Brain microvascular endothelial cell (primary cell): ENCODE results near the gene PGA4.
"Not testable (repeated sequence)": the region's sequence is repeated elsewhere in the genome, so short reads cannot be mapped to it uniquely, and the experiment has no call there.

Experiments
- DNase-seq: peaks from one replicate; pipeline ENCODE4 v3.0.0-alpha.2; 2020
- H3K27ac ChIP-seq: fragments of 250-450 bp; sonication (Bioruptor Pico); 2 replicates; pipeline ENCODE4 v1.5.1; 2020; ENCODE audit warnings: mild to moderate bottlenecking, moderate library complexity
- H3K27me3 ChIP-seq: fragments of 250-450 bp; sonication (Bioruptor Pico); replicated peaks from 2 replicates; pipeline ENCODE4 v1.5.1; 2020; ENCODE audit warnings: mild to moderate bottlenecking
- H3K36me3 ChIP-seq: fragments of 250-450 bp; sonication (Bioruptor Pico); replicated peaks from 2 replicates; pipeline ENCODE4 v1.5.1; 2020; ENCODE audit warnings: mild to moderate bottlenecking
- H3K4me3 ChIP-seq: 2 replicates; pipeline ENCODE4 v1.5.1; 2011; ENCODE audit warnings: low read depth, mild to moderate bottlenecking, control low read depth, low read length, moderate library complexity
- in situ Hi-C: cut with HindIII; loops from 2 replicates; pipeline ENCODE4 v1.10.0; 2017; ENCODE audit warnings: low sequenced_read_pairs, low pct_ligation_motif_present

PGA4 gene

DNA sequence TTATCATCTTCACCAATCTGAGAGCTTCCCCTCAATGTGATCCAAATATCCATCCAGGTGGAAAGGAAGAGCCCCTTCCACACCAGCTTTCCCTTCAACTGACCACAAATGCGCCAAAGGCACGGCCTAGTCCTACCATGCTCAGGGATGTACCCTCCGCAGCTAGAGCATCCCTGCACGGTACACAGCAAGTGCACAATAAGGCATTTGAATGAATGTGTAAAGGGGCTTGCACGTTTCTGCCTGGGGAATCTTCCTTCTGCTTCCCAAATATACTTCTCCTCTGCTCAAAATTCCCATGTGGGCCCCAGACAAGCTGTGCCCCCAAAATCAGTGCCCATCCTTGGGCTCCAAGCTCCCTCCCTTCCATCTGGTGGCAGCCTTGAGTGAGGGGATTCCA lies 3.1 kb upstream of the PGA4 start:
- H3K4me3 ChIP-seq, H3K36me3 ChIP-seq, H3K27ac ChIP-seq, H3K27me3 ChIP-seq, in situ Hi-C loops, DNase-seq: not testable (repeated sequence)

DNA sequence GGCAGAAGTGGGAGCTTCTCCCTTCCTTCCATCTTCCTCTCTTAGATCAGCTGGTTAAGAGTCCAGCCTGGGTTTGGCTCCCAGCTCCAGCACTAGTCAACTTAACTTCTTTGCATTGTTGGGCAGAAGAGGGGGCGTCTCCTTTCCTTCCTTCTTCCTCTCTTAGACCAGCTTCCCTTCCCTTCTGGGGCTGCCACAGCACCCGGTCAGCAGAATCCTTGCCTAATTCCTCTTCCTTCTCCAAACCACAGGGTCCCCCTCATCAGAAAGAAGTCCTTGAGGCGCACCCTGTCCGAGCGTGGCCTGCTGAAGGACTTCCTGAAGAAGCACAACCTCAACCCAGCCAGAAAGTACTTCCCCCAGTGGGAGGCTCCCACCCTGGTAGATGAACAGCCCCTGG lies 545 bp downstream of the PGA4 start:
- H3K27ac ChIP-seq, in situ Hi-C loops, DNase-seq, H3K4me3 ChIP-seq, H3K36me3 ChIP-seq, H3K27me3 ChIP-seq: not testable (repeated sequence)

DNA sequence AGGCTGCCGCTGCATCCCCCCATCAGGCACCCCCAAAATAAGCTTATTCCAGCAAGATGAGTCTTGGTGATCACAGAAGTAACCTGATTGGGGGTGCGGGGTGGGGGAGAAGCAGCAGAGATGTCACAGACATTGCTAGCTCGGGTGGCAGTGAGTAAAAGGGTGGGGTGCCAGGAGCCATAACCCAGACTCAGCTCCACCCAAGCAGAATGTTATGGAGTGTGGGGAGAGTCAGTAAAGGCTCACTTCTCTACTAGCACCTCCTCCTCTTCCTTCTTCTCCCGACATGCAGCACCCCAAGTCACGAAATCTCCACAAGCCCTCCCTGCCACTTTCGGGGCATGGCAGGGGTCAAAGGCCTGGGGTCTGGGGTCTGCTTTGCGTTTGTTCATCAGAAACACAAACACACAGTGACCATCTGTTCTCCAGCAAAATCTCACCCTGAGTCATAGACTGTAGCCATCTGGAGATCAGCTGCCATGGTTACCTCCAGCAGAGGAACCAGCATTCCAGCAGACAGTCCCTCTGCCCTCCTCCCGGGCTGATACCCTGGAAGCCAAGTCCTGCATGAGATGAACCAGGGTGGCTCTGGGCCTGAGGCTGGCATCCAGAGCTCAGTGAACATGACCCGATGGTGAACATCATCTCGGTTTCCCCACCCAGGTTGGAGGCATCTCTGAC lies 4.5 kb downstream of the PGA4 start:
- H3K4me3 ChIP-seq, H3K27ac ChIP-seq, H3K36me3 ChIP-seq, H3K27me3 ChIP-seq, in situ Hi-C loops, DNase-seq: not testable (repeated sequence)

DNA sequence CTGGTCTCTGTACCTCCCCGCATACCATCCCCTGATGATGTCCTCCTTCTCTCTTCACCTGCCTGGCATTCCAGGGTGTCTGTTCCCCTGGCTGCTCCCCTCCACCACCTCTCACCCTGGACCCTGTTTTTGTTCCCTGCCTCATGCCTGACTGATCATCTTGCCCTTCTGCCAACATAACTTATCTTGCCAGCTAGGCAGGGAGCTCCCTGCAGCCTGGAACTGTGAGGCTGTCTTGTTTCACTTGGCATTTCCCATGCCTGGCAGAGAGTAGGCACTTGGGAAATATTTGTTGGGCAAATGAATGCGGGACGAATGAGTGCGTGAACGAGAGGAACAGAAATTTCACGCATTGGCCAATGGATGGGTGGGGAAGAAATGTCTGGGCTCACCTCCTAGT lies 7.3 kb downstream of the PGA4 start:
- H3K36me3 ChIP-seq, DNase-seq, H3K4me3 ChIP-seq, H3K27me3 ChIP-seq, in situ Hi-C loops, H3K27ac ChIP-seq: not testable (repeated sequence)

DNA sequence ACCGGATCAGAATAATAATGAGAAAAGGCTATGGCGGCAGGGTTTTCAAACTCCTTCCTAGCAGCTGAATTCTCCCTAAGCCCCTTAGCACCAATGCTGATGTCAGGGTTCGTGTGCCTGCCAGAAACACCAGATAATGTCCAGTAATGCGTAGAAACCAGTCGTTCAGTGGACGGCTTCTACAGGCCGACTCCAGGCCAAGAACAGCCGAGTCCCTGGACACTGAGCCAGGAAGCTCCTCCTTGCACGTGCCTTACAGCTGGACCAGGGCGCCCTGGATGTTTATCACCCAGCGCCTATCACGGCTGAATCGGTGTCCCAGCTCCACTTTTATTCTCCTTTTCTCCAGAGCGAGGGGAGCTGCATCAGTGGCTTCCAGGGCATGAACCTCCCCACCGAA lies 8.9 kb downstream of the PGA4 start:
- DNase-seq, H3K36me3 ChIP-seq, H3K27me3 ChIP-seq, in situ Hi-C loops, H3K27ac ChIP-seq, H3K4me3 ChIP-seq: not testable (repeated sequence)

DNA sequence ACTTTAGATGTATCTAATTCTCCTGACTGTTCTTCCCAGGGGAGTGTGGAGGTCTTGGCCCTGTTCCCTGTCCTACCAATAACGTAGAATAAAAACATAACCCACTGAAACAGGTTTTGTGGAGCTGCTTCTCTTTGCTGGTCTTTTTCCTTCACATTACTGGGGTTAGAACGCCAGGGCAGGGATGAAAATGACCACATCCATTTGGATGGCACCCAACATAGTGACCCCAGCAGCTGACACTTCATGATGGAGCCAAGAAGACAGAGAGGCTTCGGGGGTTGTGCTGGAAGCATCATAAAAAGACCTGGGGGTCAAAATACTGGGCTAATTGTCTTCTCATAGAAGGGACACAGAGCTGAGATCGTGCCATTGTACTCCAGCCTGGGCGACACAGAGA lies 9.4 kb downstream of the PGA4 start:
- in situ Hi-C loops, H3K27me3 ChIP-seq, H3K27ac ChIP-seq, DNase-seq, H3K36me3 ChIP-seq, H3K4me3 ChIP-seq: not testable (repeated sequence)

DNA sequence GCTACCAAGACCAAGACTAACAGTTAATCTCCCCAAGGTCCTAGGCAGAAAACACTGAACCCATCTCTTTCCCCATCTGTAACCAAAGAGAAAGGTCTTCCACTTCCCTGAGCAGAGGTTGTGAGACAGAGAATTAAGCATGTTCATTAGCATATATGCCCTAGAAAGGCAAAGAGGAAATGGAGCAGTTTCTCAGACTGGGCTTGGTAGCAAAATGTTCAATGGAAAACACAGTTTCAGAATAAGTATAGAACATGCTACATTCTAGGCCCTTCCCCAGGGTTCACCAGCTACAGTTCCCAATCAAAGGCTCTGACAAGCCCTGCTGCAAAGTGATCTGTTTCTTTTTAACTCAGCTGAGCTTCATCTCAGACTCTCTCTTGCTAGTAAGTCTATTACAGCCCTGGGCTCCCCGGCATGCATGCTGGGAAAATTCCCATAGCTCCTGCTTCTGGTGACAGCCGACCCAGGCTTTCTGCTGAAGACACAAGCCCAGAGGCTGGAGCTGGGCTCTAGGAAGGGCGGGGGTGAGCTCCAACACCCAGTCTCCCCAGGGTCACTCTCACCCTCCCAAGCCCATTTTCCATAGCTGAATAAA lies 10.5 kb downstream of the PGA4 start:
- in situ Hi-C loops: not testable (repeated sequence)

DNA sequence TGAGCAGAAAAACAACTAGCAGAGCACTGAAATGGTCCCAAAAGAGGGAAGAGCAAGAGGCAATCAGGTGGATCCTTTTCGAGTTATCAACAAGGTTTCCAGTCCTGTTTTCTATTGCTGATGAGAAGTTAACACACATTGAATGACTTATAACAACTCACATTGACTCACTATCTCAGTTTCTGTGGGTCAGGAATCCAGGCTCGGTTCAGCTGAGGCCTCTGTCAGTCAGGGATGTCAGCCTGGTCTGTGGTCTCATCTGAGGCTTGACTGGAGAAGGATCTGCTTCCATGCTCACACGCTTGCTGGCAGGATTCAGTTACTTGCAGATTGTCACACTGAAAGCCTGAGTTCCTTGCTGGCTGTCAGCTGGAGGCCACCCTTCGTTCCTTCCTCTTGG lies 15.0 kb downstream of the PGA4 start:
- in situ Hi-C loops, H3K27me3 ChIP-seq, H3K27ac ChIP-seq, H3K36me3 ChIP-seq, DNase-seq, H3K4me3 ChIP-seq: not testable (repeated sequence)

More for the DNA sequence above, 10.5 kb downstream of the PGA4 start:
- not testable (repeated sequence) for H3K27ac ChIP-seq, H3K4me3 ChIP-seq, DNase-seq, H3K36me3 ChIP-seq, H3K27me3 ChIP-seq

DNA sequence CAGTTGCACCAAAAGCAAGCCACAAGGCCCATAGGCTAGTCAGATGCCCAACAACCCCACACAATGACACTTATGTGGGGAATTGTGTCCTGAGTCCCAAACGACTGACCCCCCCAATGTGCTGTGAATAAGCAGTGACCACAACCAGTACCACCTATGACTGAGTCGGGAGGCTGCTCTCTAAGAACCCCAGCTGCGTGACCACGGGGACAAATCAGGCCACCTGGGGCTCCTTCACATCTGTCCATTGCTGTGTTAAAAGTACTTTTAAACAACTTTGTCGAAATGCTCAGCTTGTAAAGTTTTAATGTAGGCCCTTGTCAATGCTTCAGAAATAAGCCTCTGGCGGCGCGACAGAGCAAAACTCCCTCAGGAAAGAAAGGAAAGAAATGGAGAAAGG lies 18.1 kb downstream of the PGA4 start:
- H3K27ac ChIP-seq, H3K27me3 ChIP-seq, H3K4me3 ChIP-seq, H3K36me3 ChIP-seq, DNase-seq, in situ Hi-C loops: not testable (repeated sequence)

DNA sequence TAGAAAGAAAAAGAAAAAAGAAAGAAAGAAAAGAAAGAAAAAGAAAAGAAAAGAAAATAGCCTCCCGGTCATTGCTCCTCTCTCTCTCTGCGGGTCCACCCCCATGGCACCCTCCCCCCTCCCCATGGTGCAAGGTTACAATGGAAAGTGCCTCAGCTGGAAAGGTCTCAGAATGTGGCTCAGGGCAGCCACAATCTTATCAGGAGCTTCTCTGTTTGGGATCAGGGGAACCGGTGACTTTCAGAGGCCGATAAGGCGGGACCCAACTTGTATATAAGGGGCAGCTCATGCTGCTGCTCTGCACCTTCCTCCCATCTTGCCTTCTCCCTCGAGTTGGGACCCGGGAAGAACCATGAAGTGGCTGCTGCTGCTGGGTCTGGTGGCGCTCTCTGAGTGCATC lies 18.7 kb downstream of the PGA4 start, which contains the start of gene PGA5:
PGA5 (plus strand) TSS at position 301 of the 400 bp plus-strand sequence; CDS start at position 353, 52 bp downstream.
- H3K27me3 ChIP-seq, H3K27ac ChIP-seq, DNase-seq, in situ Hi-C loops, H3K36me3 ChIP-seq, H3K4me3 ChIP-seq: not testable (repeated sequence)

DNA sequence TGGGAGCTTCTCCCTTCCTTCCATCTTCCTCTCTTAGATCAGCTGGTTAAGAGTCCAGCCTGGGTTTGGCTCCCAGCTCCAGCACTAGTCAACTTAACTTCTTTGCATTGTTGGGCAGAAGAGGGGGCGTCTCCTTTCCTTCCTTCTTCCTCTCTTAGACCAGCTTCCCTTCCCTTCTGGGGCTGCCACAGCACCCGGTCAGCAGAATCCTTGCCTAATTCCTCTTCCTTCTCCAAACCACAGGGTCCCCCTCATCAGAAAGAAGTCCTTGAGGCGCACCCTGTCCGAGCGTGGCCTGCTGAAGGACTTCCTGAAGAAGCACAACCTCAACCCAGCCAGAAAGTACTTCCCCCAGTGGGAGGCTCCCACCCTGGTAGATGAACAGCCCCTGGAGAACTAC lies 19.4 kb downstream of the PGA4 start:
- H3K27me3 ChIP-seq, H3K36me3 ChIP-seq, H3K4me3 ChIP-seq, in situ Hi-C loops, DNase-seq, H3K27ac ChIP-seq: not testable (repeated sequence)

DNA sequence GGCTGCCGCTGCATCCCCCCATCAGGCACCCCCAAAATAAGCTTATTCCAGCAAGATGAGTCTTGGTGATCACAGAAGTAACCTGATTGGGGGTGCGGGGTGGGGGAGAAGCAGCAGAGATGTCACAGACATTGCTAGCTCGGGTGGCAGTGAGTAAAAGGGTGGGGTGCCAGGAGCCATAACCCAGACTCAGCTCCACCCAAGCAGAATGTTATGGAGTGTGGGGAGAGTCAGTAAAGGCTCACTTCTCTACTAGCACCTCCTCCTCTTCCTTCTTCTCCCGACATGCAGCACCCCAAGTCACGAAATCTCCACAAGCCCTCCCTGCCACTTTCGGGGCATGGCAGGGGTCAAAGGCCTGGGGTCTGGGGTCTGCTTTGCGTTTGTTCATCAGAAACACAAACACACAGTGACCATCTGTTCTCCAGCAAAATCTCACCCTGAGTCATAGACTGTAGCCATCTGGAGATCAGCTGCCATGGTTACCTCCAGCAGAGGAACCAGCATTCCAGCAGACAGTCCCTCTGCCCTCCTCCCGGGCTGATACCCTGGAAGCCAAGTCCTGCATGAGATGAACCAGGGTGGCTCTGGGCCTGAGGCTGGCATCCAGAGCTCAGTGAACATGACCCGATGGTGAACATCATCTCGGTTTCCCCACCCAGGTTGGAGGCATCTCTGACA lies 23.3 kb downstream of the PGA4 start:
- H3K4me3 ChIP-seq, H3K36me3 ChIP-seq, DNase-seq, H3K27ac ChIP-seq, H3K27me3 ChIP-seq, in situ Hi-C loops: not testable (repeated sequence)

DNA sequence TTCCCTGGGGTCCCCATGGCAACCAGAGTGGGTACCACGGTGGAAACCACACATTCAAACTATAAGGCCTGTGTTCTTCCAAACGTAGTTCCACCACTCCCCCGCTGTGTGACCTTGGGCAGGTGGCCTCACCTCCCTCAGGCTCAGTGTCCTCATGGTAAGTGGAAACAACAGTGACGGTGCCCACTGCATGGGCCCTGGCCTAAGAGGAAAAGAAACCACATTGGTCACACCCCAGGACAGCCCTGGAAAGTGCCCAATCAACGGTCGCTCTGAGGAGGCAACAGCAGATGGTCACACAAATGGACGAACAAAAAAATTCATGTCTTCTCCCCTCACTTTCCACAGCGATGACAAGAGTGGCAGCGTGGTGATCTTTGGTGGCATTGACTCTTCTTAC lies 25.9 kb downstream of the PGA4 start:
- H3K4me3 ChIP-seq, DNase-seq, in situ Hi-C loops, H3K36me3 ChIP-seq, H3K27me3 ChIP-seq, H3K27ac ChIP-seq: not testable (repeated sequence)

DNA sequence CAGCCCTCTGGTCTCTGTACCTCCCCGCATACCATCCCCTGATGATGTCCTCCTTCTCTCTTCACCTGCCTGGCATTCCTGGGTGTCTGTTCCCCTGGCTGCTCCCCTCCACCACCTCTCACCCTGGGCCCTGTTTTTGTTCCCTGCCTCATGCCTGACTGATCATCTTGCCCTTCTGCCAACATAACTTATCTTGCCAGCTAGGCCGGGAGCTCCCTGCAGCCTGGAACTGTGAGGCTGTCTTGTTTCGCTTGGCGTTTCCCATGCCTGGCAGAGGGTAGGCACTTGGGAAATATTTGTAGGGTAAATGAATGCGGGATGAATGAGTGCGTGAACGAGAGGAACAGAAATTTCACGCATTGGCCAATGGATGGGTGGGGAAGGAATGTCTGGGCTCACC lies 27.1 kb downstream of the PGA4 start:
- H3K36me3 ChIP-seq, H3K27ac ChIP-seq, DNase-seq, in situ Hi-C loops, H3K27me3 ChIP-seq, H3K4me3 ChIP-seq: not testable (repeated sequence)
